GM12873 (cell line): ENCODE data around the gene ATRN.

Experiments used
- CTCF ChIP-seq: IDR thresholded peaks from 2 replicates; pipeline ENCODE4 v1.5.1; 2012; ENCODE audit warnings: low read depth, mild to moderate bottlenecking, moderate library complexity, low read length, control low read depth; ENCODE audit not compliant: insufficient read depth; ENCODE audit errors: missing control alignments

Gene ATRN

GRCh38 chr20:3686421-3686820, 215.6 kb downstream of the ATRN start:
- TF ChIP-seq CTCF: no peak

DNA sequence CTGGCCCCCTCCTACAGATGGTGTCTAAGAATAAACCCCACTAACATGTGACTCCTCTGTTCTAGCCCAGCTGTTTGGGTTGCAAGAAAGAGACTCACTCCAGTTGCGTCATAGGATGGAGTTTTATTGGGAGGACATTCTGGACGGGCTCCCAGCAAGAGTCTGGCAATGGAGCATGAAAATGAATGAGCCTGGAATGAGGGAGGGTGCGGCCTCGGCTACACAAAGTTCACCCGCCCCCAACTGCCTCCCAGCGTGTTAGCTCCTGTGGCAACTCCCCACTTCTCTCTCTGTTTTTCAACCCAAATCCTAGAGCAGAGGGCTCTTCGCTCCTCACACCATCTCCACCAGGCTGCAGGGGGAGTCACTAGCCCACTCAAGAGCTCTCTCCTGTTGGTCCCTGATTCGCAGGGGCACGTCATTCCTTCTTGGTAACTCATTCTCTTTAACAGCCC, 216.1 kb downstream of the ATRN start:
- no peak for TF ChIP-seq CTCF

GRCh38 chr20:3687655-3688054, 216.8 kb downstream of the ATRN start:
- no peak for TF ChIP-seq CTCF

- no peak for TF ChIP-seq CTCF
These were observed 219.2 kb downstream of the ATRN start for GRCh38 chr20:3689978-3690377.

- no peak for TF ChIP-seq CTCF
These were observed 219.6 kb downstream of the ATRN start for GRCh38 chr20:3690413-3690812.

DNA sequence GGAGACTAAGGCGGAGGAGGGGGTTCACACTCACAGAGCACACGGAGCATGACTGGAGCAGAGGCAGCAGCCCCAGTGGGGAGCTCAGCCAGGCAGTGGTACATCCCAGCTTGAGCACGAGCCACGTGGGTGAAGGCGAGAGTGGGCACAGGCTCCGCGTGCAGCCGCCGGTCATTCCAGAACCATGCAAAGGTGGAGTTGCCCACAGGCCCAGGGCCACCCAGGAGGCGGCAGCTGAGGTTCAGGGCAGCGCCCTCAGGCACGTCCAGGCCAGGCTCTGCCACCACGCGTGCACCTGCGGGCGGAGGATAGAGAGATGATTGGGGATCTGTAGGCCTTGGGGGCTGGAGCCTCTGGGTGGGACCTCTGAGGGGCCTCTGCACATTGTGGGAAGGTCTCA, 220.5 kb downstream of the ATRN start:
- TF ChIP-seq CTCF: no peak

DNA sequence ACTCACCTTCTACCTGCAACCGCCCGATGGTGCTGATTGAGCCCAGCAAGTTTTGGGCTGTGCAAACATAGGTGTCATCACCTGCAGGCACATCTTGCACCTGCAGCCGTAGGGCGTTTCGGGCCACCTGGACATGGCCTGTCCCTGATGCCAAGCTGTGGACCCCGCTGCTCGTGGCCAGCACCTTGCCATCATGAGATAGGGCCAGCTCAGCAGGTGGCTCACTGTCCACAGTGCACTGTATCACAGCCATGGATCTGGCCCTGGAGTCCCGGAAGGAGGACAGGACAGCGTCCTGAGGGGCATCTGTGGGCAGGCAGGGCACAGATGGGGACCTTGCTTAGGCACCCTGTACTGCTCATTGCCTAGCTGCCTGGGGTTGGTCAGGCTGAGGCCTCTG, 221.1 kb downstream of the ATRN start:
- no peak for TF ChIP-seq CTCF
